ENCODE results near the gene ACOXL. TPM values are rescaled to one million over a fixed set of nuclear protein-coding genes. Genes with fewer than 3 reads are reported as not detected.

The ACOXL gene
- total and polyA plus RNA-seq, 8 donors, result 4.7 to 30.3 (median 8.3) TPM

DNA sequence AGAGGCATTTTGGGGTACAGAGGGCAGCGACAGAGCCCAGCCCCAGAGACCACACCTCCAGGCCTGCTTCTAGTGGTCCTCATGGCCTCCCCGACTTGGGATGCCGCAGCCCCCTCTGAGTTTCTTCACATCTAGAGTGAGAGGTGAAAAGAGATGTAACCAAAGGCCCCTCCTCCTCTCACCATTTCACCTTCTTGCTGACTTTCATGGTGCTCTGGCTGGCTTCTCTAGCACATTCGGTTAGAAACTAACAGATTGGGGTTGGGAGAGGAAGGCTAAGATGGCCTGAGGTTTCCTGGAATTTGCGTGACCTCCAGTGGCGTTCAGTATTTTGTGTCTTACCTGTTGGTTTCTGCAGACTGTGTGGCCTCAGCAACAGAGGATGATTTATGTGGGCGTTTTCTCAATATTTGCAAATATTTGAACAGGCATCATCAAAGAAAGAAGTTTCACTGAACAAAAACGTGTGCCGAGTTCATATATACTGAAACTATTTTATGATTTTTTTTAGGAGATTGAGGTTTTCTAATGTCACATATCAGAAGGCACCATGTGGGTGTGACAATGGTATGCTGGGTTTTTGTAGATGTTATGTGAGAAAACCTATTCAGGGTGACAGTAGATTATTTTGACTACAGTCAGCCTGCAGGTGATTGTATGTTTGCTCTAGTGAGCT, 318.5 kb downstream of the ACOXL start:
- intact Hi-C loops (cut with DNase I), result no loop called here
- ATAC-seq (no peak), DNase-seq (no peak)
- TF ChIP-seq, protein P1, sequence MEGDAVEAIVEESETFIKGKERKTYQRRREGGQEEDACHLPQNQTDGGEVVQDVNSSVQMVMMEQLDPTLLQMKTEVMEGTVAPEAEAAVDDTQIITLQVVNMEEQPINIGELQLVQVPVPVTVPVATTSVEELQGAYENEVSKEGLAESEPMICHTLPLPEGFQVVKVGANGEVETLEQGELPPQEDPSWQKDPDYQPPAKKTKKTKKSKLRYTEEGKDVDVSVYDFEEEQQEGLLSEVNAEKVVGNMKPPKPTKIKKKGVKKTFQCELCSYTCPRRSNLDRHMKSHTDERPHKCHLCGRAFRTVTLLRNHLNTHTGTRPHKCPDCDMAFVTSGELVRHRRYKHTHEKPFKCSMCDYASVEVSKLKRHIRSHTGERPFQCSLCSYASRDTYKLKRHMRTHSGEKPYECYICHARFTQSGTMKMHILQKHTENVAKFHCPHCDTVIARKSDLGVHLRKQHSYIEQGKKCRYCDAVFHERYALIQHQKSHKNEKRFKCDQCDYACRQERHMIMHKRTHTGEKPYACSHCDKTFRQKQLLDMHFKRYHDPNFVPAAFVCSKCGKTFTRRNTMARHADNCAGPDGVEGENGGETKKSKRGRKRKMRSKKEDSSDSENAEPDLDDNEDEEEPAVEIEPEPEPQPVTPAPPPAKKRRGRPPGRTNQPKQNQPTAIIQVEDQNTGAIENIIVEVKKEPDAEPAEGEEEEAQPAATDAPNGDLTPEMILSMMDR (IDR thresholded peaks at IDR 0.05), result no peak
- no peaks in the 10 kb centered on the region for H3K4me1 ChIP-seq
- H3K4me3 ChIP-seq, result no peak overlapping the region
- H3K9me3 ChIP-seq, result no peaks in the 10 kb centered on the region
- H3K27ac ChIP-seq, result no peak overlapping the region
- no peaks in the 10 kb centered on the region for H3K27me3 ChIP-seq
- no peaks in the 10 kb centered on the region for H3K36me3 ChIP-seq

DNA sequence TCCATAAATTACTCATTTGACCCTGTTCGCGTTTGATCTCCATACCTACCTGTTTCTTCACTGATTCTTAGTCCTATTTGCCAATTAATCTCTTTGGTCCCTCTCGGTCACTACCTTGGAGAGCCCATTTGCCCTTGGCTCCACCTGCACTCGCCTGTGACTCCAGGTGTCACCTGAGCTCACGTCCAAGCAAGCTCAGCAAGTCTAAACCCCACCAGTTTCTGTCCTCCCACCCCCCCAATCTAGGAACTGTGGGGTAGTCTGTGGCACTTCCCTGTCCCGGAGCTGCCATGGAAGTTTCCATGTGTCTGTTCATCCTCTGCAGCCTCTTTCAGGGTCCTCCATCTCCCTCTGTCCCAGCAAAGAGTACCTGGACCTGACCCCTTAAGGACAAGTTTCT, 320.2 kb downstream of the ACOXL start:
- H3K27ac ChIP-seq, result no peak overlapping the region
- ATAC-seq, result no peak
- H3K27me3 ChIP-seq, result no peaks in the 10 kb centered on the region
- TF ChIP-seq, protein P1 (IDR thresholded peaks at IDR 0.05), result no peak
- no peak for DNase-seq
- H3K4me1 ChIP-seq, result no peaks in the 10 kb centered on the region
- no peaks in the 10 kb centered on the region for H3K9me3 ChIP-seq
- intact Hi-C loops (cut with DNase I), result no loop called here
- H3K36me3 ChIP-seq, result no peaks in the 10 kb centered on the region
- no peak overlapping the region for H3K4me3 ChIP-seq

DNA sequence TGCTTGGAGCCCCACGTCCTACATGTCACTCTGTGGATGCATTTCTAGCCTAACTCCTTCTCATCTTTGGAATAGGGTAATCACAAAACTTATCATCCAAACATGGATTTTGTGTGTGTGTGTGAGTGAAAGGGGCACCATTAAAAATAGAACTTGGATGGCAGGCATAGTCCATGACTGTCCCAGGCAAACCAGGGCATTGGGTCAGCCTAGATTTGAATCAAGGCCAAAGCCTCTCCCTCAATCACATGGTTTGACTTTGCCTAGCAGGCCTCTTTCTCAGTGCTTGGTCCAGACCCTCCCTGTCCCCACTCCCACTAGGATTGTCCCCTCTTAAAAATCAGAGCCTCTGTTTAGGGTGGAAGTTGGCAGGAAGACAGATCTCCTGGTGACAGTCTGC, 320.9 kb downstream of the ACOXL start:
- Histone ChIP-seq H3K9me3 (no peaks in the 10 kb centered on the region), H3K36me3 (no peaks in the 10 kb centered on the region), H3K27me3 (no peaks in the 10 kb centered on the region), H3K27ac (no peak overlapping the region), H3K4me1 (no peaks in the 10 kb centered on the region), H3K4me3 (no peak overlapping the region)
- ATAC-seq, result no peak
- TF ChIP-seq, protein P1 (IDR thresholded peaks at IDR 0.05), result no peak
- DNase-seq, result no peak
- intact Hi-C loops (cut with DNase I), result no loop called here

DNA sequence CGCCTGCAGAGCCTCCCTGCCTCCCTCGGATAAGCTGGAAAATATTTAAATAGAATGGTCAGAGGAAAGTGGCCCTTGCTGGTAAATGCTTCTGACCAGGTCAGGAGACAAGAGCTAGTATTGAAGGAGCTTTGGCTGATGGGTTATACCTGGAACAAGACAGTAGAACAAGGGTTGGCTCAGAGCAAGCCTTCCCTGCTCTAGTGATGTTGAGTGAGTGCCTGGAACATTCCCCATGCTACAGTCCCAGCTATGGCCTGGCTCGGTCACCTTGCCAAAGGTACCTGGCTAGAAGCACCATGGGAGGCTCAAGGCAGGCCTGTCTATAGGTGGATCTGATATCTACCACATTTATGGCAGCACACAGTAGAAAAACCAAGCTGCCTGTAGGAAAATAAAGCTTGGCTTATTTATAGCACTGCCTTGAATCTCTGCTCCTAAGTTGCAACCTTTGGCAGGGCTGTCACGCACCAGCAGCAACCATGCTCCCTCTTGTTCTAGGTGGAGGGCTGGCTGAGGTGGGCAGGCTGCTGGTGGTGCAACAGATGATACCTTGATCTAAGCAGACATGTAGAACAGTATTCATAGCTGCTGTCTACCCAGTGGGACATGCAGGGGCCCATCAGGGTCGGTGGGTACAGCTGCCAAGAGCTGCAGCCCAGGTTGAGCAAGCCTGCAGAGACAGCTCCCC, 321.6 kb downstream of the ACOXL start:
- no peak for ATAC-seq
- TF ChIP-seq, protein P1 (IDR thresholded peaks at IDR 0.05), result no peak
- Histone ChIP-seq H3K27ac (no peak overlapping the region), H3K9me3 (no peaks in the 10 kb centered on the region), H3K4me1 (no peaks in the 10 kb centered on the region), H3K36me3 (no peaks in the 10 kb centered on the region), H3K4me3 (no peak overlapping the region), H3K27me3 (no peaks in the 10 kb centered on the region)
- intact Hi-C loops (cut with DNase I), result no loop called here
- no peak for DNase-seq

DNA sequence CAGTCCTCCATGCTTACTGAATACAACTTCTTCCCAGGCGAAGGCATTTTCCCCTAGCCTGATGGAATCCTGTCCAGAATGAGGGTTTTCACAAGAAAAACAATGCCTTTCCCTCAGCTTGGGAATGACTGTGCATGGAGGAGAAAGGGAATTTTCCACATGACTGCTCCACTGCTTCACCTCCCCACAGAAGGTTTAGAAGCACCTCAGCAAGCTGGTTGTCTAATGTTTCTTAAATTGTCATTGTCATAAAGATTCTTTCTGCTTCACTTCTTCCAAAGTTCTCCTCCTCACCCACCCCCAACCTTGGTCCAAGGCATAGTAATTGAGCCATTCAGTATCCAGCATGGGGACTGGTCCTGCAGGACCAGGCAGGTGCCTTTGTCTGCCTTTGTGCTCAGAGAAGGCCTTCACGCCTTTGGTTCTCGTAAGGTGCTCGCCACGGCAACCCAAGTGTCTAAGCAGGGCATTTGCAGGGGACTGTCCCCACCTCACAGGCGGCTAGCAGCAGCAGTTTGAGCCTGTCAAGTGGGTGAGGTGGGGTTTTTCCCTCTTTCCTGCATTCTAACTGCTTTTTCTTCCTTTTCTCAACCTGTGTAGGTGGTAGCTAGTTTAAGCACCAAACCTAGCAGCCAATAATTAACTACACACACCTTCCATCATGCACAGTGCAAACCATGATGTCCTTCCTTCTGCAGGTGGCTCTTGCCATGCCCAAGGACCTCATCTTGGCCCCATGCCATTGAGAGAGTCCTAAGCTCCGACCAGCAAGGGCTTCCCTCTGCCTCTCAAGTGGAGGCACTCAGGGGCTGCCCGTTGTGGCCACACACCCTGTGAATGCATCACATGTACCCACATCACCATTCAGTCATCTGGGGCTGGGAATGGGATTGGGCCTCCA, 322.7 kb downstream of the ACOXL start:
- no peak overlapping the region for H3K27ac ChIP-seq
- no peak overlapping the region for H3K4me3 ChIP-seq
- no peaks in the 10 kb centered on the region for H3K4me1 ChIP-seq
- H3K9me3 ChIP-seq, result no peaks in the 10 kb centered on the region
- DNase-seq (no peak), ATAC-seq (peak; percentile 32)
- intact Hi-C loops (cut with DNase I), result no loop called here
- H3K27me3 ChIP-seq, result no peaks in the 10 kb centered on the region
- no peaks in the 10 kb centered on the region for H3K36me3 ChIP-seq
- TF ChIP-seq, protein P1 (IDR thresholded peaks at IDR 0.05), result no peak

Measured in left lung (tissue), 10 donors.